Left ventricle myocardium superior (tissue), 1 donor: ENCODE results near the gene ELOVL6. TPM values are rescaled to one million over a fixed set of nuclear protein-coding genes. Genes with fewer than 3 reads are reported as not detected.
"Not testable (repeated sequence)": the region's sequence is repeated elsewhere in the genome, so short reads cannot be mapped to it uniquely, and the experiment has no call there.

Source experiments
- ATAC-seq: fragments of 200-7000 bp; cut with Tn5 transposase; one replicate; pipeline ENCODE4 v1.9.1; 2020; ENCODE audit warnings: mild to moderate bottlenecking, moderate library complexity
- DNase-seq: peaks from one replicate; pipeline ENCODE4 v3.0.0-alpha.2; 2020
- intact Hi-C: fragments of 100-400 bp; cut with micrococcal nuclease; formaldehyde crosslinking; loops from one replicate; pipeline ENCODE4 v1.11.0; 2022
- total RNA-seq: library from RNA; stranded (reverse); fragmentation: NEBNext Ultra II Directional; extraction: Animal tissue kit (Norgen Biotek cat#: 25700); gene quantifications from one replicate; pipeline ENCODE4 v1.2.1, GENCODE V29; 2021
- donor health status: DM: no; HTN: yes; CAD: no; lungs with severe emphysema.

Gene ELOVL6
- total RNA-seq, 1 donor from 2014 or later, result 1.0 TPM

GRCh38 chr4:110096405-110096804 is 102.0 kb downstream of the ELOVL6 start:
- no peak for DNase-seq
- ATAC-seq, result no peak
- intact Hi-C loops, result no loop called here

GRCh38 chr4:110092646-110093045 is 105.8 kb downstream of the ELOVL6 start:
- no peak for ATAC-seq
- intact Hi-C loops, result no loop called here
- DNase-seq, result no peak

GRCh38 chr4:110091434-110092140 is 106.8 kb downstream of the ELOVL6 start:
- no peak for DNase-seq
- intact Hi-C loops, result no loop called here
- no peak for ATAC-seq

GRCh38 chr4:110088670-110089069 is 109.7 kb downstream of the ELOVL6 start:
- no peak for ATAC-seq
- no peak for DNase-seq
- intact Hi-C loops, result no loop called here

- ATAC-seq, result peak; percentile 50
- intact Hi-C loops, result no loop called here
These were observed 111.2 kb downstream of the ELOVL6 start for GRCh38 chr4:110087070-110087708.

GRCh38 chr4:110085131-110085530 is 113.3 kb downstream of the ELOVL6 start:
- intact Hi-C loops, result no loop called here
- ATAC-seq, result peak; percentile 23
- DNase-seq, result no peak

More at GRCh38 chr4:110087070-110087708, 111.2 kb downstream of the ELOVL6 start:
- no peak for DNase-seq

- DNase-seq, result no peak
- ATAC-seq, result no peak
- intact Hi-C loops, result no loop called here
These were observed 114.3 kb downstream of the ELOVL6 start for GRCh38 chr4:110084154-110084553.

GRCh38 chr4:110078148-110078547 is 120.3 kb downstream of the ELOVL6 start:
- DNase-seq, intact Hi-C loops, ATAC-seq: not testable (repeated sequence)

- DNase-seq, ATAC-seq, intact Hi-C loops: not testable (repeated sequence)
These were observed 121.6 kb downstream of the ELOVL6 start for GRCh38 chr4:110076828-110077227.

- ATAC-seq (no peak), DNase-seq (no peak)
- intact Hi-C loops, result no loop called here
These were observed 122.5 kb downstream of the ELOVL6 start for GRCh38 chr4:110075891-110076290.

GRCh38 chr4:110075083-110075738 is 123.2 kb downstream of the ELOVL6 start:
- DNase-seq, result no peak
- intact Hi-C loops, result no loop called here
- ATAC-seq, result no peak

GRCh38 chr4:110074570-110074969 is 123.8 kb downstream of the ELOVL6 start:
- intact Hi-C loops, result no loop called here
- DNase-seq (no peak), ATAC-seq (no peak)

GRCh38 chr4:110073053-110073845 is 125.2 kb downstream of the ELOVL6 start:
- DNase-seq (peak; percentile 57), ATAC-seq (peak; percentile 90)
- intact Hi-C loops, result no loop called here

GRCh38 chr4:110071466-110071865 is 126.9 kb downstream of the ELOVL6 start:
- DNase-seq, result peak; percentile 40
- intact Hi-C loops, result no loop called here
- peak; percentile 81 for ATAC-seq

- DNase-seq (no peak), ATAC-seq (no peak)
- intact Hi-C loops, result no loop called here
These were observed 130.2 kb downstream of the ELOVL6 start for GRCh38 chr4:110068248-110068647.

- no peak for ATAC-seq
These were observed 133.5 kb downstream of the ELOVL6 start for GRCh38 chr4:110064934-110065333.

GRCh38 chr4:110064295-110064694 is 134.1 kb downstream of the ELOVL6 start:
- ATAC-seq, result no peak
- no peak for DNase-seq
- intact Hi-C loops, result no loop called here

More at GRCh38 chr4:110064934-110065333, 133.5 kb downstream of the ELOVL6 start:
- DNase-seq, result no peak
- intact Hi-C loops, result no loop called here

GRCh38 chr4:110062166-110062565 is 136.2 kb downstream of the ELOVL6 start:
- intact Hi-C loops, result no loop called here
- DNase-seq, result no peak
- ATAC-seq, result no peak

GRCh38 chr4:110061076-110061475 is 137.3 kb downstream of the ELOVL6 start:
- ATAC-seq, result no peak
- no peak for DNase-seq
- intact Hi-C loops, result no loop called here
